GM19395 (cell line): ENCODE results near the gene APOD.
"Not testable (repeated sequence)": the region's sequence is repeated elsewhere in the genome, so short reads cannot be mapped to it uniquely, and the experiment has no call there.

ENCODE experiments used
- ATAC-seq: cut with Tn5 transposase; IDR thresholded peaks from one replicate; pipeline ENCODE4 v1.9.1; 2021; ENCODE audit warnings: mild to moderate bottlenecking, moderate library complexity; ENCODE audit not compliant: unreplicated experiment

APOD gene

GRCh38 chr3:195583831-195584542 lies at the start of gene APOD:
APOD (minus strand) TSS chr3:195583940; CDS start chr3:195579461, 4,479 bp downstream.
- ATAC-seq = no peak

GRCh38 chr3:195633351-195633750 lies 49.6 kb upstream of the APOD start:
- not testable (repeated sequence) for ATAC-seq

- ATAC-seq = not testable (repeated sequence)
Observed at GRCh38 chr3:195632501-195633185, 48.9 kb upstream of the APOD start.

- ATAC-seq = not testable (repeated sequence)
Observed at GRCh38 chr3:195632046-195632445, 48.3 kb upstream of the APOD start.

GRCh38 chr3:195630938-195631495 lies 47.3 kb upstream of the APOD start:
- ATAC-seq = not testable (repeated sequence)

GRCh38 chr3:195630086-195630917 lies 46.6 kb upstream of the APOD start:
- ATAC-seq = peak; percentile 52

- not testable (repeated sequence) for ATAC-seq
Observed at GRCh38 chr3:195629682-195630081, 45.9 kb upstream of the APOD start.

GRCh38 chr3:195628386-195628920 lies 44.7 kb upstream of the APOD start:
- not testable (repeated sequence) for ATAC-seq

GRCh38 chr3:195627515-195628385 lies 44.0 kb upstream of the APOD start:
- ATAC-seq = not testable (repeated sequence)

GRCh38 chr3:195624603-195625560 lies 41.1 kb upstream of the APOD start:
- peak; percentile 91 for ATAC-seq

- ATAC-seq = peak; percentile 6
Observed at GRCh38 chr3:195624171-195624570, 40.4 kb upstream of the APOD start.

GRCh38 chr3:195623217-195623965 lies 39.7 kb upstream of the APOD start:
- not testable (repeated sequence) for ATAC-seq

GRCh38 chr3:195622523-195623170 lies 38.9 kb upstream of the APOD start:
- not testable (repeated sequence) for ATAC-seq

GRCh38 chr3:195622012-195622411 lies 38.3 kb upstream of the APOD start:
- not testable (repeated sequence) for ATAC-seq

- ATAC-seq = not testable (repeated sequence)
Observed at GRCh38 chr3:195621095-195621494, 37.4 kb upstream of the APOD start.

- not testable (repeated sequence) for ATAC-seq
Observed at GRCh38 chr3:195620476-195620875, 36.7 kb upstream of the APOD start.

- not testable (repeated sequence) for ATAC-seq
Observed at GRCh38 chr3:195619591-195620369, 36.0 kb upstream of the APOD start.
